Measurements from ENCODE around the gene DOCK2. TPM values are rescaled to one million over a fixed set of nuclear protein-coding genes. Genes with fewer than 3 reads are reported as not detected.

The DOCK2 gene
- total RNA-seq, 2 experiments from 2014 or later = 161 to 205 TPM

- no peaks in the 10 kb centered on the region for H3K4me1 ChIP-seq (ENCODE audit: insufficient read depth, low read length, poor library complexity, severe bottlenecking)
- no peak overlapping the region for H3K27ac ChIP-seq (ENCODE audit: low read depth, low read length, poor library complexity, severe bottlenecking)
- no TSS peak for BruUV-seq (replicated peaks)
- no peaks in the 10 kb centered on the region for H3K9me3 ChIP-seq (ENCODE audit: low read length)
- POLR2A ChIA-PET = no interaction called here
- H3K79me2 ChIP-seq (ENCODE audit: insufficient read depth, low read depth, low read length) = no peaks in the 10 kb centered on the region
- TF ChIP-seq EZH2phosphoT487 (IDR thresholded peaks at IDR 0.05; ENCODE audit: borderline replicate concordance, low read depth, low read length) (no peak), CTCF (conservative IDR thresholded peaks at IDR 0.05; ENCODE audit: low read length) (no peak)
- H2AFZ ChIP-seq (ENCODE audit: low read length) = no peak overlapping the region
- H3K4me3 ChIP-seq (ENCODE audit: low read depth, low read length, poor library complexity, severe bottlenecking) = no peak overlapping the region
- no peaks in the 10 kb centered on the region for H3K9me2 ChIP-seq (ENCODE audit: insufficient read depth, low read length)
- CTCF ChIA-PET (ENCODE audit: unreplicated experiment) = no interaction called here
- intact Hi-C loops (cut with micrococcal nuclease; ENCODE audit: unreplicated experiment) = no loop called here
- no peaks in the 10 kb centered on the region for H4K20me1 ChIP-seq (ENCODE audit: insufficient read depth, low read length)
- DNase-seq (ENCODE audit: low spot score) = no peak
- H3K36me3 ChIP-seq (ENCODE audit: insufficient read depth, low read length) = peaks cover 73% of the 10 kb centered on the region
- no peak overlapping the region for H3K4me2 ChIP-seq (ENCODE audit: low read length)
These were observed 117.7 kb downstream of the DOCK2 start for GRCh38 chr5:169754737-169755136.

- H3K9me3 ChIP-seq (ENCODE audit: low read length) = no peaks in the 10 kb centered on the region
- H3K9me2 ChIP-seq (ENCODE audit: insufficient read depth, low read length) = no peaks in the 10 kb centered on the region
- no peak overlapping the region for H3K27ac ChIP-seq (ENCODE audit: low read depth, low read length, poor library complexity, severe bottlenecking)
- H2AFZ ChIP-seq (ENCODE audit: low read length) = no peak overlapping the region
- H3K36me3 ChIP-seq (ENCODE audit: insufficient read depth, low read length) = peaks cover 73% of the 10 kb centered on the region
- H3K4me2 ChIP-seq (ENCODE audit: low read length) = no peak overlapping the region
- DNase-seq (ENCODE audit: low spot score) = no peak
- ChIA-PET CTCF (ENCODE audit: unreplicated experiment) (no interaction called here), POLR2A (interaction anchor here (0.5 kb wide), 1 partner anchor 1169 kb away, joined by 3 read pairs; no protein-coding TSS in a partner anchor)
- H3K4me3 ChIP-seq (ENCODE audit: low read depth, low read length, poor library complexity, severe bottlenecking) = no peak overlapping the region
- intact Hi-C loops (cut with micrococcal nuclease; ENCODE audit: unreplicated experiment) = no loop called here
- TF ChIP-seq CTCF (conservative IDR thresholded peaks at IDR 0.05; ENCODE audit: low read length) = no peak
- no TSS peak for BruUV-seq (replicated peaks)
- no peaks in the 10 kb centered on the region for H4K20me1 ChIP-seq (ENCODE audit: insufficient read depth, low read length)
- no peaks in the 10 kb centered on the region for H3K4me1 ChIP-seq (ENCODE audit: insufficient read depth, low read length, poor library complexity, severe bottlenecking)
- no peaks in the 10 kb centered on the region for H3K79me2 ChIP-seq (ENCODE audit: insufficient read depth, low read depth, low read length)
These were observed 119.1 kb downstream of the DOCK2 start for GRCh38 chr5:169756071-169756765.

- Histone ChIP-seq H3K27ac (ENCODE audit: low read depth, low read length, poor library complexity, severe bottlenecking) (no peak overlapping the region), H3K4me3 (ENCODE audit: low read depth, low read length, poor library complexity, severe bottlenecking) (no peak overlapping the region), H3K9me3 (ENCODE audit: low read length) (no peaks in the 10 kb centered on the region), H4K20me1 (ENCODE audit: insufficient read depth, low read length) (no peaks in the 10 kb centered on the region), H3K79me2 (ENCODE audit: insufficient read depth, low read depth, low read length) (no peaks in the 10 kb centered on the region), H3K36me3 (ENCODE audit: insufficient read depth, low read length) (peaks cover 73% of the 10 kb centered on the region), H3K4me1 (ENCODE audit: insufficient read depth, low read length, poor library complexity, severe bottlenecking) (no peaks in the 10 kb centered on the region), H2AFZ (ENCODE audit: low read length) (no peak overlapping the region), H3K9me2 (ENCODE audit: insufficient read depth, low read length) (no peaks in the 10 kb centered on the region), H3K4me2 (ENCODE audit: low read length) (no peak overlapping the region)
- BruUV-seq (replicated peaks) = no TSS peak
- ChIA-PET POLR2A (no interaction called here), CTCF (ENCODE audit: unreplicated experiment) (no interaction called here)
- intact Hi-C loops (cut with micrococcal nuclease; ENCODE audit: unreplicated experiment) = no loop called here
- DNase-seq (ENCODE audit: low spot score) = no peak
- TF ChIP-seq EZH2phosphoT487 (IDR thresholded peaks at IDR 0.05; ENCODE audit: borderline replicate concordance, low read depth, low read length) (no peak), CTCF (conservative IDR thresholded peaks at IDR 0.05; ENCODE audit: low read length) (no peak)
These were observed 119.9 kb downstream of the DOCK2 start for GRCh38 chr5:169757016-169757415.

Measured in OCI-LY7 (cell line).